A673 (cell line): ENCODE measurements around the gene LVRN.

Experiments used
- EZH2 ChIP-seq: fragments of 200-600 bp; sonication (generic); IDR thresholded peaks from 2 replicates; pipeline ENCODE4 v1.6.1; 2017; ENCODE audit warnings: borderline replicate concordance, low read depth, mild to moderate bottlenecking, mixed read lengths, antibody characterized with exemption, low read length; ENCODE audit not compliant: poor library complexity, severe bottlenecking
- TF ChIP-seq, protein P1 (sequence below): fragments of 300-800, 200-600 bp; sonication (generic); conservative IDR thresholded peaks from 2 replicates; pipeline ENCODE4 v1.5.1; 2017; ENCODE audit warnings: low read depth, mild to moderate bottlenecking, antibody characterized with exemption, low read length, moderate library complexity, mixed read lengths

- TF ChIP-seq EZH2 = no peak
- TF ChIP-seq, protein P1, sequence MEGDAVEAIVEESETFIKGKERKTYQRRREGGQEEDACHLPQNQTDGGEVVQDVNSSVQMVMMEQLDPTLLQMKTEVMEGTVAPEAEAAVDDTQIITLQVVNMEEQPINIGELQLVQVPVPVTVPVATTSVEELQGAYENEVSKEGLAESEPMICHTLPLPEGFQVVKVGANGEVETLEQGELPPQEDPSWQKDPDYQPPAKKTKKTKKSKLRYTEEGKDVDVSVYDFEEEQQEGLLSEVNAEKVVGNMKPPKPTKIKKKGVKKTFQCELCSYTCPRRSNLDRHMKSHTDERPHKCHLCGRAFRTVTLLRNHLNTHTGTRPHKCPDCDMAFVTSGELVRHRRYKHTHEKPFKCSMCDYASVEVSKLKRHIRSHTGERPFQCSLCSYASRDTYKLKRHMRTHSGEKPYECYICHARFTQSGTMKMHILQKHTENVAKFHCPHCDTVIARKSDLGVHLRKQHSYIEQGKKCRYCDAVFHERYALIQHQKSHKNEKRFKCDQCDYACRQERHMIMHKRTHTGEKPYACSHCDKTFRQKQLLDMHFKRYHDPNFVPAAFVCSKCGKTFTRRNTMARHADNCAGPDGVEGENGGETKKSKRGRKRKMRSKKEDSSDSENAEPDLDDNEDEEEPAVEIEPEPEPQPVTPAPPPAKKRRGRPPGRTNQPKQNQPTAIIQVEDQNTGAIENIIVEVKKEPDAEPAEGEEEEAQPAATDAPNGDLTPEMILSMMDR = no peak
Observed at GRCh38 chr5:115968770-115969169, 6.5 kb downstream of the LVRN start.
